Endothelial cell (in vitro differentiated cells): ENCODE results near the gene SMDT1. TPM values are rescaled to one million over a fixed set of nuclear protein-coding genes. Genes with fewer than 3 reads are reported as not detected.
"Not testable (repeated sequence)": the region's sequence is repeated elsewhere in the genome, so short reads cannot be mapped to it uniquely, and the experiment has no call there.

Experiments
- DNase-seq: peaks from one replicate; pipeline ENCODE4 v3.0.0; 2021; ENCODE audit warnings: low spot score
- H3K27ac Mint-ChIP-seq: one replicate; pipeline ENCODE4 v1.8.0; 2021; ENCODE audit warnings: mixed read lengths, inconsistent platforms; ENCODE audit not compliant: unreplicated experiment
- H3K27me3 Mint-ChIP-seq: one replicate; pipeline ENCODE4 v1.8.0; 2021; ENCODE audit warnings: mild to moderate bottlenecking, moderate library complexity, mixed read lengths, inconsistent platforms; ENCODE audit not compliant: unreplicated experiment
- H3K36me3 Mint-ChIP-seq: one replicate; pipeline ENCODE4 v1.8.0; 2021; ENCODE audit warnings: mild to moderate bottlenecking, low read depth, mixed read lengths, inconsistent platforms; ENCODE audit not compliant: unreplicated experiment
- H3K4me1 Mint-ChIP-seq: one replicate; pipeline ENCODE4 v1.8.0; 2021; ENCODE audit warnings: mild to moderate bottlenecking, mixed read lengths, inconsistent platforms; ENCODE audit not compliant: unreplicated experiment
- H3K4me3 Mint-ChIP-seq: one replicate; pipeline ENCODE4 v1.8.0; 2021; ENCODE audit warnings: mild to moderate bottlenecking, mixed read lengths, inconsistent platforms; ENCODE audit not compliant: unreplicated experiment
- H3K9me3 Mint-ChIP-seq: one replicate; pipeline ENCODE4 v1.8.0; 2021; ENCODE audit warnings: mixed read lengths, inconsistent platforms; ENCODE audit not compliant: unreplicated experiment
- CTCF ChIP-seq: fragments of 200-600 bp; sonication (generic); IDR thresholded peaks from one replicate; pipeline ENCODE4 v1.5.0; 2021; ENCODE audit warnings: antibody characterized with exemption; ENCODE audit not compliant: unreplicated experiment
- total RNA-seq: library from RNA; stranded (reverse); fragmentation: NEBNext Ultra II Directional; extraction: Animal tissue kit (Norgen Biotek cat#: 25700); gene quantifications from one replicate; pipeline ENCODE4 v1.2.1, GENCODE V29; 2021; ENCODE audit not compliant: unreplicated experiment

The SMDT1 gene
- total RNA-seq, 1 donor from 2014 or later, result 61.1 TPM

GRCh38 chr22:42114721-42115120 is 35.2 kb downstream of the SMDT1 start:
- TF ChIP-seq CTCF, result no peak
- Mint-ChIP-seq H3K4me1 (peaks cover 2% of the 10 kb centered on the region), H3K9me3 (no peaks in the 10 kb centered on the region), H3K27ac (no peak overlapping the region), H3K27me3 (peaks cover 2% of the 10 kb centered on the region), H3K36me3 (peaks cover 15% of the 10 kb centered on the region), H3K4me3 (no peak overlapping the region)
- no peak for DNase-seq

- Mint-ChIP-seq H3K4me3 (peak overlapping the region; percentile 56), H3K36me3 (peaks cover 15% of the 10 kb centered on the region)
- not testable (repeated sequence) for DNase-seq, H3K4me1 Mint-ChIP-seq, H3K27ac Mint-ChIP-seq, H3K9me3 Mint-ChIP-seq, H3K27me3 Mint-ChIP-seq
Measured at GRCh38 chr22:42115420-42115830, 35.9 kb downstream of the SMDT1 start.

GRCh38 chr22:42116848-42117424 is 37.4 kb downstream of the SMDT1 start:
- Mint-ChIP-seq H3K36me3 (peaks cover 15% of the 10 kb centered on the region), H3K27me3 (peaks cover 3% of the 10 kb centered on the region), H3K4me1 (peaks cover 11% of the 10 kb centered on the region), H3K4me3 (no peak overlapping the region), H3K9me3 (no peaks in the 10 kb centered on the region), H3K27ac (no peak overlapping the region)
- no peak for TF ChIP-seq CTCF
- no peak for DNase-seq

- not testable (repeated sequence) for DNase-seq
Measured at GRCh38 chr22:42120231-42121021, 40.9 kb downstream of the SMDT1 start.

GRCh38 chr22:42123529-42123928 is 44.0 kb downstream of the SMDT1 start:
- peaks cover 11% of the 10 kb centered on the region for H3K4me1 Mint-ChIP-seq
- DNase-seq, H3K4me3 Mint-ChIP-seq, H3K27ac Mint-ChIP-seq, H3K36me3 Mint-ChIP-seq, H3K27me3 Mint-ChIP-seq, H3K9me3 Mint-ChIP-seq: not testable (repeated sequence)

More at GRCh38 chr22:42120231-42121021, 40.9 kb downstream of the SMDT1 start:
- H3K27ac Mint-ChIP-seq, H3K27me3 Mint-ChIP-seq, H3K9me3 Mint-ChIP-seq: not testable (repeated sequence)
- Mint-ChIP-seq H3K36me3 (peaks cover 11% of the 10 kb centered on the region), H3K4me3 (peak overlapping the region; percentile 17), H3K4me1 (peaks cover 11% of the 10 kb centered on the region)

GRCh38 chr22:42127606-42128005 is 48.1 kb downstream of the SMDT1 start:
- peaks cover 4% of the 10 kb centered on the region for H3K36me3 Mint-ChIP-seq
- no peak for DNase-seq
- TF ChIP-seq CTCF, result no peak
- no peaks in the 10 kb centered on the region for H3K9me3 Mint-ChIP-seq
- H3K4me1 Mint-ChIP-seq, result no peaks in the 10 kb centered on the region
- peaks cover 4% of the 10 kb centered on the region for H3K27me3 Mint-ChIP-seq
- peak overlapping the region; percentile 30 for H3K27ac Mint-ChIP-seq
- no peak overlapping the region for H3K4me3 Mint-ChIP-seq

GRCh38 chr22:42128007-42128406 is 48.5 kb downstream of the SMDT1 start:
- not testable (repeated sequence) for DNase-seq, H3K27me3 Mint-ChIP-seq, H3K4me1 Mint-ChIP-seq, H3K36me3 Mint-ChIP-seq, H3K4me3 Mint-ChIP-seq, H3K27ac Mint-ChIP-seq, H3K9me3 Mint-ChIP-seq

- DNase-seq, H3K4me1 Mint-ChIP-seq, H3K9me3 Mint-ChIP-seq, H3K36me3 Mint-ChIP-seq, H3K4me3 Mint-ChIP-seq, H3K27me3 Mint-ChIP-seq, H3K27ac Mint-ChIP-seq: not testable (repeated sequence)
Measured at GRCh38 chr22:42128776-42129694, 49.5 kb downstream of the SMDT1 start.

GRCh38 chr22:42130182-42130581 is 50.7 kb downstream of the SMDT1 start:
- H3K4me3 Mint-ChIP-seq, H3K27ac Mint-ChIP-seq, H3K27me3 Mint-ChIP-seq: not testable (repeated sequence)

More at GRCh38 chr22:42130182-42130581, 50.7 kb downstream of the SMDT1 start:
- not testable (repeated sequence) for H3K36me3 Mint-ChIP-seq, DNase-seq, H3K9me3 Mint-ChIP-seq, H3K4me1 Mint-ChIP-seq
